HEK293 (cell line): ENCODE measurements around the gene FRG2C.
"Not testable (repeated sequence)": the region's sequence is repeated elsewhere in the genome, so short reads cannot be mapped to it uniquely, and the experiment has no call there.

Source experiments
- CTCF ChIP-seq: fragments of 450-650 bp; formaldehyde crosslinking; IDR thresholded peaks from 2 replicates; pipeline ENCODE4 v1.5.1; 2016; ENCODE audit warnings: missing biosample characterization, missing genetic modification characterization
- REPIN1 ChIP-seq: fragments of 450-650 bp; formaldehyde crosslinking; IDR thresholded peaks from 2 replicates; pipeline ENCODE4 v1.5.1; 2017; ENCODE audit warnings: missing biosample characterization, missing genetic modification characterization, low read depth
- TCF7L2 ChIP-seq: IDR thresholded peaks from 2 replicates; pipeline ENCODE4 v1.6.1; 2011; ENCODE audit warnings: low read depth, mild to moderate bottlenecking, inconsistent platforms, low read length, moderate library complexity, borderline replicate concordance
- ZNF174 ChIP-seq: fragments of 450-650 bp; formaldehyde crosslinking; IDR thresholded peaks from 2 replicates; pipeline ENCODE4 v1.5.0; 2017; ENCODE audit warnings: missing biosample characterization, mild to moderate bottlenecking, missing genetic modification characterization
- ZNF311 ChIP-seq: fragments of 450-650 bp; formaldehyde crosslinking; IDR thresholded peaks from 2 replicates; pipeline ENCODE4 v1.5.1; 2017; ENCODE audit warnings: missing biosample characterization, missing genetic modification characterization, borderline replicate concordance
- ZNF555 ChIP-seq: fragments of 450-650 bp; formaldehyde crosslinking; conservative IDR thresholded peaks from 2 replicates; pipeline ENCODE4 v1.5.1; 2017; ENCODE audit warnings: missing biosample characterization, mild to moderate bottlenecking, missing genetic modification characterization, inconsistent platforms
- ZNF626 ChIP-seq: fragments of 450-650 bp; sonication (Bioruptor Pico); formaldehyde crosslinking; IDR thresholded peaks from 2 replicates; pipeline ENCODE4 v1.5.1; 2018; ENCODE audit warnings: missing biosample characterization, missing genetic modification characterization, inconsistent platforms
- ZNF776 ChIP-seq: fragments of 450-650 bp; formaldehyde crosslinking; IDR thresholded peaks from 2 replicates; pipeline ENCODE4 v1.5.0; 2017; ENCODE audit warnings: missing biosample characterization, missing genetic modification characterization, borderline replicate concordance
- ZSCAN5A ChIP-seq: fragments of 450-650 bp; formaldehyde crosslinking; IDR thresholded peaks from 2 replicates; pipeline ENCODE4 v1.5.1; 2016; ENCODE audit warnings: missing biosample characterization, missing genetic modification characterization
- TF ChIP-seq, protein P1 (sequence below): sonication (generic); formaldehyde crosslinking; IDR thresholded peaks from 2 replicates; pipeline ENCODE4 v1.8.1; 2022; ENCODE audit warnings: mild to moderate bottlenecking, moderate library complexity, missing genetic modification reagents

DNA sequence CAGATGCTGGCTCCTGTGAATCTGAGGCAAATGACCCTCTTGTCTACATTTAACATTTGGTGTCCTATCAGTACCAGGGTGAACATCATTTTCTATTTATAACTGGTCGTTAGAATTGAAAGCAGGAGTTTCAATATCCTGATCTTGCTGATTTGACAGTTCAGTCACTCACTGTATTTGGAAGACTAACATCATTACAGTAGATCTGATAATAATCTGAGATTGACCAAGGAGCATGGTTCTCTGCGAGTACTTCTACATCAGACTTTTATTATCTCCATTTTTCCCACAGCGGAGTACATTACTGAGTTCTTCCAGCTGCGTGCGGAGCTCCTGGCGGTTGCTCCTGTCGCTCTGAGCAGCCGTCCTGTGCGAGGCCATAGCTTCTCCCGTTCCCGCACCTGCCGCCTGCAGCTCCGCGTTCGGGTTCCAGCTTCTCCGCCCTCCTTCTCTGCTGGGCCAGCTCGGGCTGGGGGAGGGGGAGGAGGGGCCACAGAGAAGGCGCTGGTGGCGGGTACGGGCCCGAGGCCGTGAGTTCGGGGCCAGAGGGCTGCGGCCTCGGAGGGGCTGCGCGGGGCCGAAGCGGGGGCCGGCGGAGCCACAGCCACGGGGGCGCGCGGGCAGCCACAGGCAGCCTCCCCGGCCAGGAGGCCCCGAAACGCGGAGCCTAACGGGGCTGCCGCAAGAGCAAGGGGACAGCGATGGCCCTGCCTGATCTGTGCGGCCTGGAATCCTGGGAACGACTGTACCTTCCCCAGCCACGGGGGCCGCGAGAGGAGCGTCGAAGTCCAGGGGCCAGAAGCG is 8.8 kb upstream of the FRG2C start:
- not testable (repeated sequence) for TF ChIP-seq ZNF174; ZNF626 (tag by site-specific recombination); CTCF (tag by site-specific recombination); TCF7L2; REPIN1 (tag by site-specific recombination); ZNF776 (tag by site-specific recombination); ZNF555; ZSCAN5A; ZNF311
- TF ChIP-seq, protein P1, sequence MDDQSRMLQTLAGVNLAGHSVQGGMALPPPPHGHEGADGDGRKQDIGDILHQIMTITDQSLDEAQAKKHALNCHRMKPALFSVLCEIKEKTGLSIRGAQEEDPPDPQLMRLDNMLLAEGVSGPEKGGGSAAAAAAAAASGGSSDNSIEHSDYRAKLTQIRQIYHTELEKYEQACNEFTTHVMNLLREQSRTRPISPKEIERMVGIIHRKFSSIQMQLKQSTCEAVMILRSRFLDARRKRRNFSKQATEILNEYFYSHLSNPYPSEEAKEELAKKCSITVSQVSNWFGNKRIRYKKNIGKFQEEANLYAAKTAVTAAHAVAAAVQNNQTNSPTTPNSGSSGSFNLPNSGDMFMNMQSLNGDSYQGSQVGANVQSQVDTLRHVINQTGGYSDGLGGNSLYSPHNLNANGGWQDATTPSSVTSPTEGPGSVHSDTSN (CRISPR knock-in tag) = not testable (repeated sequence)
